NCI-H2107 treated with DMSO at 0.1 percent for 48 hours (cell line): ENCODE data around the gene OR8J1.
"Not testable (repeated sequence)": the region's sequence is repeated elsewhere in the genome, so short reads cannot be mapped to it uniquely, and the experiment has no call there.

Source experiments
- DNase-seq: peaks from one replicate; lab custom pipeline; 2025; ENCODE audit not compliant: unreplicated experiment; lab: John Stamatoyannopoulos, UW

Gene OR8J1, protein sequence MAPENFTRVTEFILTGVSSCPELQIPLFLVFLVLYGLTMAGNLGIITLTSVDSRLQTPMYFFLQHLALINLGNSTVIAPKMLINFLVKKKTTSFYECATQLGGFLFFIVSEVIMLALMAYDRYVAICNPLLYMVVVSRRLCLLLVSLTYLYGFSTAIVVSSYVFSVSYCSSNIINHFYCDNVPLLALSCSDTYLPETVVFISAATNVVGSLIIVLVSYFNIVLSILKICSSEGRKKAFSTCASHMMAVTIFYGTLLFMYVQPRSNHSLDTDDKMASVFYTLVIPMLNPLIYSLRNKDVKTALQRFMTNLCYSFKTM

DNA sequence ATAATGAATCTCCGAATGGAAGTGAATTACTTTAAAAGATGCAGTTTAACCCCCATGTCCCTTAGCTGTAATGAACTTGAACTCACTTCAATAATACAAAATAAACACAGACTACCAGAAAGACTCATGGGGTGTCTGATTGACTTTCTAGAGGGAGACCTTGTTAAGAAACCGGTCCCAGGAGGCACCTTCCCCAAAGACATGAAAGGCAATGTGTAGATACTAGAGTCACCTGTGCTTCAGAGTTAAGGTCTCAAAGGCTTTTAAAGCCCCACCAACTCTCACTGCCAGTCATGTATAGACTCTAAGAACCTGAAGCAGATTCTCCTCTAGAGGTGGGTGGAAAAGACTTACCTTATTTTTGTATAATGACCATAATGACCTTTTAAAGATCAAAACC lies at the start of gene OR8J1:
Gene OR8J1, plus strand, starts transcription at position 301 of the 400 bp plus-strand sequence. CDS start 5,956 bp downstream, outside the sequence.
- DNase-seq = no peak

DNA sequence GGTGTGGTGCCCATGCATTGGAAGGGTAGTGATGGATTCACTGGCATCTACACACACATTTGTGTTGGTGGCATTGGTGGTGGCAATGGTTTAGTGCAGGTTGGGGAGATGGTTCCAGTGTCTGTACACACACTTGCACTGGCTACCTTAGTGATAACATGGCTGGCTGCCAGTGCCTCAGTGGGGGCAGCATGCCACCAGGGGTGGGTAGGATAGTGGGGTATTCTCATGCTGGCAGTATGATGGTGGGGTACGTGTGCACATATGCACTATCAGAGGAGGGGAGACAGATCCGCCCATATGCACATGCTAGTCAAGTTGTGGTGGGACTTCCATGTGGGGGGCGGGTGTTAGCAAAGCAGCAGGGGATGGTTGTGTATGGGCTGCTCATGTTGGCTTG lies 46.3 kb upstream of the OR8J1 start:
- no peak for DNase-seq

DNA sequence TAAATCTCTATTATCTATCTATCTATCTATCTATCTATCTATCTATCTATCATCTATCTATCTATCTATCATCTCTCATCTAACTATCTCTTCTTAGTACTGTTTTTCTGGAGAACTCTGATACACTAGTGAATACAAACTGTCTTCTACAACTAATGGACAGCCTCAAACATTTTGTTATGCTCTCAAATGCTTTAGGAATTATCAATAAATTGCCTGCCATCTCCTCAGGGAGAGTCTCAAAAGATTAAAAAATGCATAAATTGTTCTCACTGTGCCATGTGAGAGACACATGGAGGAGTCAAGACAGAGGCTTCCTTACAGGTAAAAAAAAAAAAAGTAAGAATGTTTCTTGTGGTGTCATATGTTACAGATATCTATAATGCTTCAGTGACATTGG lies 39.2 kb upstream of the OR8J1 start, which contains the start of gene OR8K3:
Gene OR8K3, plus strand, starts transcription at position 301 of the 400 bp plus-strand sequence. CDS start 3,163 bp downstream, outside the sequence.
- no peak for DNase-seq

DNA sequence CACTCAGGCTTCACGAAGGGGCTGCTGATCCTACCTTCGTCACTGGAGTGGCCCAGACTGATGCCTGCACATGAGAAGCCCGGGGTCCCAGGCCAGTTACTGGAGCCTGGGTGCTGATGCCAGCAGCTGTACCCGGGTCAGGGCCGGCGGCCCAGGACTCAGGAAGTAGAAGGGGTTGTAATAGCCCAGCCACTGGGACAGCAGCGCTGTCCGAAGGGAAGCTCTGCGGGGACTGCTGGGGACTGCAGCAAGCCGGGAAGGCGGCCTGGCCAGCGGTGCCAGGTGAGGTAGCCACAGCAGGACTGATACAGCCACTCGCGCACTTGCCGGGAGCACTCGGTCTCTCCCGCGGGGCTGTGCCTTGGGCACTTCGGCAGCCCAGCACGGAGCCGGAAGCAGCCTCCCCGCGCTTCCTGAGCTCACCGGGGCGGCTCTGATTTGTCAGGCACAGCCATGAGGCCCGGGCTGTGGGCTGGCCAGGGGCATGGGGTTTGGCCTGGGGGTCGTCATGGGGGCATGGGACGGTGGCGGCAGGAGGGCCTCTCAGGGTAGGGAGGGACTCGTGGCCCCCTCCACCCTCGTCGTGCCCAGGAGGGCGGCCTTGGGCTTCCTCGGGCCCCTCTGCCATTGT lies 22.1 kb upstream of the OR8J1 start:
- DNase-seq = no peak

DNA sequence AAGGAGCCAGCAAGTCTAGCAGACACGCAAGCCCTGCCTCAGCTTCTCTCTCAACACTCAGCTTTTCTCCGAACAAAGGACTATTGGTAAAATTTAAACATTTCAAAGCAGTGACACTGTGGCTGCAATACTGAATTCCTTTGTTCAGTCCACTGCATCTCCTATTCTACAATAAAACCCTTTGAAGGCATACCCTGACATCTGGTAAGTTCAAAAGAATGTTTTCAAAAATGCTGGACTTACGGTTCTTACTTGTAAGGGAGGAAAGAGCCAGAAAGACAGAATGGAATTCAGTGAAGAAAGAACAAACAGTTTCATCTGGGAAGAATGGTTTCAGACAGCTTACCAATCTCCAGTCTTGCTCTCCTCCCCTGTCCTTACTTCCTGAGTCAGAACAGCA lies 20.9 kb upstream of the OR8J1 start:
- no peak for DNase-seq

DNA sequence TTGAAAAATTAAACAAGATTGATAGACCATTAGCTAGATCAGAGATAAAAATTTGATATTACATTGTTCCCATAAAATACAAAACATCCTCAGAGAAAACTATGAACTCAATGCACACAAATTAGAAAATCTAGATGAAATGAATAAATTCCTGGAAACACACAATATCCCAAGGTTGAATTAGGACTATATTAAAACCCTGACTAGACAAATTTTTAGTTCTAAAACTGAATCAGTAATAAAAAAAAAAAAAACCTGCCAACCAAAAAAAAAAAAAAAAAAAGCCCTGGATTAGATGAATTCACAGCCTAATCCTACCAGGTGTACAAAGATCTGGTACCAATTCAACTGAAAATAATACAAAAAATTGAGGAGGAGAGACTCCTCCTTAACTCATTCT lies 13.8 kb upstream of the OR8J1 start:
- DNase-seq = no peak

DNA sequence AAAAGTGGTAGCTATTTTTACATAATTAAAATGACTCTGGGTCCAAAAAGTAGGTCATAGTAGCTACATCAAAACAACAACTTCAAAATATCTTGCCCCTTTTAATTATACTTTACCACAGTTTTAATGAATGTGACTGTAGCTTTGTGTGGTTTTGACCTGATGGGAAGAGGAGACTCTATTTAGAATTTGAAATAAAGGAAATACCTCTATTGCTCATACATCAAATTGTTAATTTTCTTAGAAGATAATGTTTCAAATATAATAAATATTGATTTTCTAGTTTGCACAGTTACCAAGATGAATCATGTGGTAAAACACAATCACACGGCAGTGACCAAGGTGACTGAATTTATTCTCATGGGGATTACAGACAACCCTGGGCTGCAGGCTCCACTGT lies 8.4 kb upstream of the OR8J1 start, which contains the start of gene OR8K1:
Gene OR8K1, plus strand, starts transcription at position 301 of the 400 bp plus-strand sequence. Its CDS starts 0 bp downstream, at position 301.
- DNase-seq = no peak

DNA sequence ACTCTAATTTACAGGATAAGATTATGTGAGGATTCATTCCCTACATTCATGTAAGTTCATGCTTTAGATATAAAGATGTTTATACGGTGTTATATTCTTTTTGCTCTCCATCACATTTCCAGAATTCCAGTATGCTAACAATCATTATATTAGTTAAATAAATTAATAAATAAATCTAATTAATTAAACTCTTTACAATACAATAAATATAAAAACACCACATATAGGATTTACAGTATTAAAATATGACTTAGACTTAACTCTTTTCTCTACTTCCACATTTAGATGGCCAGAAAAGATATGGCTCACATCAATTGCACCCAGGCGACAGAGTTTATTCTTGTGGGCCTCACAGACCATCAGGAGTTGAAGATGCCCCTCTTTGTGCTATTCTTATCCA lies 21.2 kb downstream of the OR8J1 start, which contains the start of gene OR8U1:
Gene OR8U1, plus strand, starts transcription at position 301 of the 400 bp plus-strand sequence. Its CDS starts 0 bp downstream, at position 301.
- no peak for DNase-seq

DNA sequence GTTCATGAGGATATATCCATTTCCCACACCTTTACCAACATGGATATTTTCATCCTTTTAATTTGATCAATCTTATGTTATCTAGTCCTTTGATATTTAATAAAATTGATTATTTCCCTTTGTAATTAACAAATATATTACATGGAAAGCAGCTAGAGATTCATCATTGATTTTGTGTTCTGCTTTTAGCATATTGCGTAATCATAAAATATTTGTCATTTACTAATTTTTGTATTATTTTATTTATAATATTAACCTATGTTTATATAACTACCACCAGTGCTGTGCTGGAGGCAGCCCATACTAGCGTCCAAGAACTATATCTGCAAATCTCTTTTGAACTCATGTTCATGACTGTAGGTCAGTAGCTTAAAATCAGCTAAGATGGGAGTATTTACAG lies 26.0 kb downstream of the OR8J1 start:
- no peak for DNase-seq

DNA sequence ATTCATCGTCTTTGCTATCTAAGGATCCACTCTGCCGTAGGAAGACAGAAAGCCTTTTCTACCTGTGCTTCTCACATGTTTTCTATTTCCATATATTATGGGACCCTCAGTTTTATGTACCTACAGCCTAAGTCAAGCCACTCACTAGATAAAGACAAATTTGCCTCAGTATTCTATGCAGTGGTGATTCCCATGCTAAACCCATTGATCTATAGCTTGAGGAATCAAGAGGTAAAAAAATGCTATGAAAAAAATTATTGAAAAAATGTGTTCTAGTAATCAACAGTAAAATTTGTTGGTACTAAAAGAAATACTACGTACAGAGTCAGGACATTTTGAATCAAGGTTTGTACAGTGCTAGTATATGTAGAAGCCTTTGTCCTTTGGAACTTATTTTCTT lies 40.3 kb downstream of the OR8J1 start:
- DNase-seq = no peak

DNA sequence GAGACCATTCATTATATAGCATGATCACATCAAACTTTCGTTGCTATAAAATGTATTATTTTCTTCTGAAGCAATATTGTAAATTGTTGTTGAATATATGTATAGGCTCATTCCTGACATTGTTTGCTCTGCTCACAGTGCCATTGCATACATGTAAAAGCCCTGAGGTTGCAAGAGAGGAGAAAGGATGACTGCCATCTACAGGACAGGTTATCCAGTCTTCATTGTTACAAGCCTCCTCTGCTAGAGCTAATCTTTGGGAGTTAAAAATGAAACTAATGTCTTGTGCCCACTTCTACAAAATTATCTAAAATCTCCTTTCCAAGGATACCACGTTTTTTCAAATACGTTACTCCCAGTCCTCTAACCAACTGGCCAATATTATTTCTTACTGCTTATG lies 42.0 kb downstream of the OR8J1 start:
- DNase-seq = no peak

DNA sequence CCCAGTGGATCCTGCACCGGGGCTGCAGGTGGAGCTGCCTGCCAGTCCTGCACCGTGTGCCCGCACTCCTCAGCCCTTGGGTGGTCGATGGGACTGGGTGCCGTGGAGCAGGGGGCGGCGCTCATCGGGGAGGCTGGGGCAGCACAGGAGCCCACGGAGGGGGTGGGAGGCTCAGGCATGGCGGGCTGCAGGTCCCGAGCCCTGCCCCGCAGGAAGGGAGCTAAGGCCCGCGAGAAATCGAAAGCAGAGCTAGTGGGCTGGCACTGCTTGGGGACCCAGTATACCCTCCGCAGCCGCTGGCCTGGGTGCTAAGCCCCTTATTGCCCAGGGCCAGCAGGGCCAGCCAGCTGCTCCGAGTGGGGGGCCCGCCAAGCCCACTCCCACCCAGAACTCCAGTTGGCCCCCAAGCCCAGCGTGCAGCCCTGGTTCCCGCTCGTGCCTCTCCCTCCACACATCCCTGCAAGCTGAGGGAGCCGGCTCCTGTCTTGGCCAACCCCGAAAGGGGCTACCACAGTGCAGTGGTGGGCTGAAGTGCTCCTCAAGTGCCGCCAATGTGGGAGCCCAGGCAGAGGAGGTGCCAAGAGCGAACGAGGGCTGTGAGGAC lies 47.9 kb downstream of the OR8J1 start:
- DNase-seq = not testable (repeated sequence)

DNA sequence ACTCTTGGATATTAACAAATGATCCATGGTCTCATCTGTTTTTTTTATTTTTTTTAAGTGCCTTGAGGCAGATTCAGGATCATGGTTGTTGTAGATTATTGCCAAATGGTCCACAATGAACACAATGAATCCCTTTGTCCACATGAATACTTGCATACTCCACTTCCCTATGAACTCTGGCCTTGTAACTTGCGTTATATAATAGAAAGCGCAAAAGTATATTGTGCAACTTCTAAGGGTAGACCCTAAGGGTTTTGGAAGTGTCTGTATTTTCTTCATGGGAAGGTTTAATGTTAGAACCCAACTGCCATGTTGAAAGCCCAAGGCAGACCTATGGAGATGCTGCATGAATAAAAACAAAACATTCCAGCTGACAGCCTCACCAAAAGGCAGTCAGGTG lies 50.3 kb downstream of the OR8J1 start:
- no peak for DNase-seq

DNA sequence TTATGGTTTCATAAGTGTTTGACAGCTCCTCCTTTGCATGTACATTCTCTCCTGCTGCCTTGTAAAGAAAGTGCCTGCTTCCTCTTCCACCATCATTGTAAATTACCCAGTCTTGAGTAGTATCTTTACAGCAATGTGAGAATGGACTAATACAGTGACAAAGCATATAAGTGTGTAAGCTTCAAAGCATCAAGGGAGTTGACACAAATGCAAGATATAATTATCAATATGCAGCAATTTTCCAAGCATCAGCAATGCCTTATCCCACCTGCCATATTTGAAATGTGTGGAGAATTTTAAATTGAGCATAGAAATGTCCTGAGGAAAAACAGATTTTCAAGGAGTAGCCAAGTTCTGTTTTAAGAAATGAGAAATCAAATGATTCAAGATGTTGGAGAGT lies 56.7 kb downstream of the OR8J1 start:
- no peak for DNase-seq
